Hepatocyte (in vitro differentiated cells): ENCODE data around the gene FEZ2.

Experiments
- CTCF ChIP-seq: fragments of 200-600 bp; sonication (generic); IDR thresholded peaks from 2 replicates; pipeline ENCODE4 v1.5.1; 2016; ENCODE audit warnings: antibody characterized with exemption, mild to moderate bottlenecking; ENCODE audit not compliant: poor library complexity
- EZH2 ChIP-seq: fragments of 200-600 bp; sonication (generic); IDR thresholded peaks from 2 replicates; pipeline ENCODE4 v1.6.1; 2016; ENCODE audit warnings: antibody characterized with exemption, mild to moderate bottlenecking, borderline replicate concordance
- EZH2phosphoT487 ChIP-seq: fragments of 200-600 bp; sonication (generic); IDR thresholded peaks from one replicate; pipeline ENCODE4 v1.6.1; 2018; ENCODE audit warnings: antibody characterized with exemption, mild to moderate bottlenecking, low read depth, moderate library complexity; ENCODE audit not compliant: unreplicated experiment, severe bottlenecking

GRCh38 chr2:36586672-36587071 lies 11.3 kb downstream of the FEZ2 start:
- TF ChIP-seq CTCF (no peak), EZH2 (no peak), EZH2phosphoT487 (no peak)
